OCI-M2 (cell line): ENCODE measurements around the gene SVOPL.
"Not testable (repeated sequence)": the region's sequence is repeated elsewhere in the genome, so short reads cannot be mapped to it uniquely, and the experiment has no call there.

ENCODE experiments used
- DNase-seq: peaks from one replicate; lab custom pipeline; 2025; ENCODE audit not compliant: unreplicated experiment; lab: John Stamatoyannopoulos, UW

Gene SVOPL, protein sequence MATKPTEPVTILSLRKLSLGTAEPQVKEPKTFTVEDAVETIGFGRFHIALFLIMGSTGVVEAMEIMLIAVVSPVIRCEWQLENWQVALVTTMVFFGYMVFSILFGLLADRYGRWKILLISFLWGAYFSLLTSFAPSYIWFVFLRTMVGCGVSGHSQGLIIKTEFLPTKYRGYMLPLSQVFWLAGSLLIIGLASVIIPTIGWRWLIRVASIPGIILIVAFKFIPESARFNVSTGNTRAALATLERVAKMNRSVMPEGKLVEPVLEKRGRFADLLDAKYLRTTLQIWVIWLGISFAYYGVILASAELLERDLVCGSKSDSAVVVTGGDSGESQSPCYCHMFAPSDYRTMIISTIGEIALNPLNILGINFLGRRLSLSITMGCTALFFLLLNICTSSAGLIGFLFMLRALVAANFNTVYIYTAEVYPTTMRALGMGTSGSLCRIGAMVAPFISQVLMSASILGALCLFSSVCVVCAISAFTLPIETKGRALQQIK

DNA sequence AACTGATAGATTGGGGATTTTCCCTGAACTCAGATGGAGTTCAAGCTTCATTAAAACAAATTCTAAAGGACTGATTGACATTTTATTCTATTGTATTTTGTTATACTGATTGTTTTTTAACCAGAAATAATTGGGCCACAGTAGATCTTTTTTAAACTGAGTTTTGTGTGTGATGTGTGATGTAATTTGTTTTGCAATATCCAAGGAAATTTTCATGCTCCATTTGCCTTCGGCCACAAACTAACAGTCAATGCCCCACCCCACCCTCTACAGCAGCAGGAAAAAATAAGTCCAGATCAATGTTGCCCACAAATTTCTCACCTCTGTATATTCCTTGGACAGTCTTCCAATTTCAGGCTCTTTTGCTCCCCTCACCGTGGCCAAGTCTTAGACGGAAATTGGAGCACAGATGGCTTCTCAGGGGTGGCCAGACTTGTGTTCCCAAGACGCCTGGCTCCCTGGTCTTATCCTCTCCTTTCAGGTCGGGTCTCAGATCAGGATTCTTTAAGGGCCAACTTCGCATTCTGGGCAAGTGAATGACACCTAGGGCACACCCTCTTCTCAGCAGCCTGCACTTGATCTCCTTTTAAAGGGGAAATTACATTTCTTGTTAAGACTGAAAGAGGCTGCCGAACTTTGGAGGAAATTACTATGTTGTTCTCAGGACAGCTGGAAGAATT, at the start of gene SVOPL:
TSS of gene SVOPL (minus strand) at position 506 of the 680 bp plus-strand sequence. CDS start 22,317 bp downstream, outside the sequence.
- DNase-seq, result no peak

DNA sequence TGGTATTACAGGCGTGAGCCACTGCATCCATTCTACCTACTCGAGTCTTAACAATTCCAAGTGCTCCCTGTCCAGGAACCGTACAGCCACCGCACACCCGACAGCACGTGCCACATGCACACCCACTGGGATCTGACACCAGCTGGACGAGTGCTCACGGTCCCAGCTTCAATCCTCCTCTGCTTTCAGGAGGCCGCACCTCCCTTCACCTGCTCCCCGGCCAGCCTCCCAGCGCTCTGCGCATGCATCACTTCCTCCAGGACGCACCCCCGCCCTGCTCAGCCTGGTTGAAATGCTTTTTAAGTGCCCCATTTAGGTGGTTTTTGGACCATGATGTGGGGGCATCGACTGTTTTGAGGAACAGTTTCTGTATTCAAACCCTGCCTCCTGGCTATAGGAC, 49.3 kb upstream of the SVOPL start:
- DNase-seq, result no peak

DNA sequence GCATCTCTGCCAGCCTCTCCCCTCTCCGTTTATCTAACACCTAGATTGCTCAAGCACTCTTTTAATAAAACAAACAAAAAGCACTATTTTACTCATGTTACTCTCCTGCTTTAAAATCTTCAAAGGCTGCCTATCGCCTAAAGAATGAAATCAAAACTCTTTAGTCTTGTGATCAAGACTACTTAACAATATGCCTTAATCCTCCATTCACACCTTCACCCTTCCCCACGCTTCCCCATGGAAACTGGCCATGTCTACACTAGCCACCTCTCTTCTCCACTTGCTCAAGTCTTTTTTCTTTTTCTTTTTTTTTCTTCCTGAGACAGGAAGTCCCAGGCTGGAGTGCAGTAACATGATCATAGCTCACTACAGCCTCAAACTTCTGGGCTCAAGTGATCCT, 48.8 kb upstream of the SVOPL start:
- no peak for DNase-seq

GRCh38 chr7:138748666-138749065, 47.5 kb upstream of the SVOPL start:
- no peak for DNase-seq

DNA sequence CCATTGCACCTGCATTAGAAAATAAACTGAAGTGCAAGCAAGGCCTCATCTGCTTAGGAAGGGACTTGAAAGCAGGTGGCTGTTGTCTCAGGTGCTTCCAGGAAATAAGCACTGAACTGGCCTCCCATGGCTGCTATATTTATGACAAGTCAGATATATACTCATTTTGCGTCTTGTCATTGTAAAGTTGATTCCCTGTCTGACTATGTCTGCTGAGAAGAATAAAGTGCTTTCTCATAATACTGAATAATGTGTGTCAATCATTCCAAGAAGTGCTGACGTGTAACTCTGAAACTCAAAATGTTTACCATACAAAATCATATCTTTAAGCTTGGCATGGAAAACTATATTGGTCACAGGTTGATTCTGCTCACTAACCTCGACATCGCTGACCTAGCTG, 44.9 kb upstream of the SVOPL start:
- DNase-seq, result no peak

DNA sequence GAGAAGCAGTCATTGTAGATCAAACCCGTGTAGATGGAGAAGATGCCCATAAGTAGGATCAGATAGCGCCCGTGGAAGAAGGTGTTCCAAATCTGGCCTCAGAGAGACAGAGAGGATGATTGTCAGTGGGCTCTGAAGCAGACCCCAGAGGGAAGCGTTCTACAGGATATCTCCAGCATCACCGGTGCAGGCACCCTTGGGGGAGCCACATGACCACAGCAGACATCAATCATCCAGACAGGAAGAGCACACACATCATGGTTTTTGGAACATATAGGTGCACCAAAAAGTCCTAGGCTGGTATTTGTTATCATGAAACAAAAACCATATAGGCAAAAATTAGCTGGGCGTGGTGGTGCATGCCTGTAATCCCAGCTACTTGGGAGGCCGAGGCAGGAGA, 44.0 kb upstream of the SVOPL start:
- DNase-seq, result no peak

GRCh38 chr7:138741453-138741735, 40.2 kb upstream of the SVOPL start:
- DNase-seq, result no peak

DNA sequence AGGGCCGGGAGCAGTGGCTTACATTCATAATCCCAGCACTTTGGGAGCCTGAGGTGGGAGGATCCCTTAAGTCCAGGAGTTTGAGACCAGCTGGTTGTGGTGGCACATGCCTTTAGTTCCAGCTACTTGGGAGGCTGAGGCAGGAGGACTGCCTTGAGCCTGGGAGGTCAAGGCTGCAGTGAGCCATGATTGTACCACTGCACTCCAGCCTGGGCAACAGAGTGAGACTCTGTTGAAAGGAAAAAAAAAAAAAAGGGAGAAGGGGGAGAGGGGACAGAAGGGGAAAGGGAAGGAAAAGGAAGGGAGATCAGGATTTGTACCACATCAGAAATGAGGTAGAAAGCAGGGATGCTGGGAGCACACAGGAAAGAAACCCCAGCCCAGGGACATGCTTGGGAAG, 38.7 kb upstream of the SVOPL start:
- no peak for DNase-seq

DNA sequence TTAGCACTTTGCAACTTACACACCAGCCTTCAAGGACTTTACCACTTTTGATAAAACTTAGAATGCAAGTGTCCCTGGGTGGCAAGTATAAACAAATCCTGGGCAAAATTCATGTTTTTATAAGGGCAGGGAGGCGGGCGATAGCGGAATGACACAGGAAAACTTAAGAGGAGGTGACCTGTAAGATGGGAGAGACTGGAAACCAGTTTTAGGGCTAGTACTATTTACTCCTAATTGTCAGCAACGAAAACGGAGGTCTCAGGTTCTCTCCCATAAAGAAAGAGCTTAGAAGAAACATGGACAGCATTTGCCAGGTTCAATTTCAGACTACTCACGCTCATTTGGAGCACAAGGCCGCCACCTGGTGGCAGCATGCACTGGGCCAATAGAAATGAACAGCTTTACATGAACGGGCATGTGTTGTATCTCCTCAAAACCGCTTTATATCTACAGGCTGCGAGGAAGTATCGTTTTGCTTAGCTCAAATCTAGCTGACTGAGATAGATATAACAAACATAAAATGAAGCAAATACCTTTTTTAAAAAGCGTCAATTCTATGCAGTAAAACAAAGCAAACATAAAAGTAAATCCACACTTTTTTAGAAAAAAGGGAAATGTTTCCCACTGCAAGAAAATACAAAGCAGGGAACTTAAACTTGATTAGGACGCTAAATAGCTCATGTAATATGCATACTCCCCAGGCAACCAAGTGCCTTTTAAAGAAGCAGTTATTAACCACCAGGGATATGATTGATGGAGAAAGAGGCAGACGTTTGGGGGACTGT, 37.6 kb upstream of the SVOPL start:
- DNase-seq, result peak; percentile 90

GRCh38 chr7:138738114-138738513, 37.0 kb upstream of the SVOPL start:
- no peak for DNase-seq

GRCh38 chr7:138735399-138735798, 34.2 kb upstream of the SVOPL start:
- no peak for DNase-seq

GRCh38 chr7:138731733-138732132, 30.6 kb upstream of the SVOPL start:
- not testable (repeated sequence) for DNase-seq

GRCh38 chr7:138729444-138729843, 28.3 kb upstream of the SVOPL start:
- DNase-seq, result no peak

DNA sequence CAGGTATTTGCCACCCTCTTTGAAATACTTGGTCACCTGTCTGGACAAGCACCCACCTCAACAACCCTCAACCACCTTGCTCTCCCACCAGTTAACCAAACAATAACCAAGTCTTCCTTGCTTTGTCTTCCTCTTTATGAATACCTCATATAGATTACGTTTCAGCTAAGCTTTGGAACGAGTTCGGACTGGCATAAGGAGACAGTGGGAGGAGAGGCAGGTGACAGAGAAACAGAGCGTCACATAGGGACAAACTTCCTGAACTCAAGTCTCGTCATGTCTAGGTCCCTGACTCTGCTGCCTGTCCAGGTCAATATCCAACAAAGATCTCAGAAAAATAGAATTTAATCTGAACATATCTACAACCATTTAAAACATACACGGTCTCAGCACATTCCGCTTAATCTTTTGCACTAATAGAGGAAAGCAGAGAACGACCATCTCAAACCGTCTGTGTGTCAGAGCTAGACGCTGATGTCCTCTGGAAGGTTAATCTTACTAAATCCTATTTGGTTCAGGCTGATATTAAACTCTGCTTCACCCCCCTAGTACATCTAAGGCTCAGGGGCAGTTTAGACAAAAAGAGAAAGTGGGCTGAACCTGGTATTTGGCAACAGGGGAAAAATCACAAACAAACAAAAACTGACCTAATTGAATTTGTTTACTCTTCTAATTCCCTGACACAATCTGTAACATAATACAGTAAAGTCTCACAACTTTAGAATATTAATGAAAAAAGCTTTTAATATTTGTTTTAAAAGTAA, 26.4 kb upstream of the SVOPL start:
- no peak for DNase-seq

DNA sequence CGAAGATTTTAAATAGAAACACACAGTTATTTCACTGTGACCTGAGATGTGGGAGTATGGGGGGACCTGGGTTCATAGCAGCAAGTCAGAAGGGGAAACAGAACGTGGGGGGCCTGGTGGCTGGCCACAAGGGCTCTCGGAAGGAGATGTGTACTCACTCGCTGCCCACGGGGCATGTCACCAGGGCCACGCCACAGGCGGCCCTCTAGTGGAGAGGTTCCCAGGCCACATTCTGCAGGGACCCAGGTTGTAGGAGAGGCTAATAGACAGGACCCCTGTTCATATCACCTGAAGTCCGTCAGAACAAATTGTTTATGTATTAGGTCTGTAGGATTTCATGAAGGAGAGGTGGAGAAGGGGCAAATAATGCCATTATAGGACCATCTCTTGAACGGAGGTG, 25.1 kb upstream of the SVOPL start:
- no peak for DNase-seq

DNA sequence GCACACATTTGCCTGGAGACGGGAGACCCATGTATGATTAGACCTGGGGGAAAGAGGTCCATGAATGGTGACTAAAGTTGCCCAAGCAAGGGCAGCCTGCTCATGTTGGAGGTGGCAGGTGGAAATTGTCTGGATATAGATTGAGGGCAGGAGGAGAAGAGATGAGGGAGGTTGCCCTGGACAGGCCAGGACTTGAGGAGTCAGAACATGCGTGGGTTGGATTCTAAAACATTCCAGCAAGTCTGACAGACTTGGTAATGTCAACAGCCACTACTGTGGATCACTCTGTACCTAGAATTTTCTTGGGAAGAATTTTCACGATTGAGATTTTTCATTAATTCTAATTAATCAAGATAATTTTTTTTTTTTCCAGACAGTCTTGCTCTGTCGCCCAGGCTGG, 19.1 kb upstream of the SVOPL start:
- DNase-seq, result no peak

- DNase-seq, result no peak
Measured at GRCh38 chr7:138716889-138717288, 15.7 kb upstream of the SVOPL start.

- no peak for DNase-seq
Measured at GRCh38 chr7:138713191-138713590, 12.0 kb upstream of the SVOPL start.

DNA sequence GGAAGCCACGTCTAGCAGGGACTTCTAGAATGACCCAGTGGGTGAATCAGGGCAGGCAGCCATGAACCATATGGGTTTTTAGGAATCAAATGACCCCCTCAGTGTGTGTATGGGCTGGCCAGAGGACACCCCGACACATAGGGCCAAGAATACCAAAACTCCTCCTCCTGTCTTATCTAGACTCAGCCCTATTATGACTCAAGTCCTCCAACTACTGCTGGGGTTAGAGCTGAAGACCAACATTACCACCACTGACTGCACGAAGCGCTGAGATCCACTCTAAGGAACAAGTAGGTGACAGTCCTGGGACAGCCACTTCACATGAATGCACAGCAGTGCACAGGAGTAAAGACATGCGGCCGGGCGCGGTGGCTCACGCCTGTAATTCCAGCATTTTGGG, 11.5 kb upstream of the SVOPL start:
- DNase-seq, result no peak

- no peak for DNase-seq
Measured at GRCh38 chr7:138710536-138711385, 9.6 kb upstream of the SVOPL start.
